GM23248 (cell line): ENCODE data around the gene CHRM1.

Experiments used
- EZH2 ChIP-seq: fragments of 200-600 bp; sonication (generic); IDR thresholded peaks from 2 replicates; pipeline ENCODE4 v1.6.1; 2018; ENCODE audit warnings: antibody characterized with exemption, mild to moderate bottlenecking; ENCODE audit not compliant: insufficient read depth, poor library complexity, severe bottlenecking
- EZH2phosphoT487 ChIP-seq: fragments of 200-600 bp; sonication (generic); IDR thresholded peaks from 2 replicates; pipeline ENCODE4 v1.6.1; 2018; ENCODE audit warnings: antibody characterized with exemption, moderate library complexity, mild to moderate bottlenecking, low read depth; ENCODE audit not compliant: insufficient read depth

- TF ChIP-seq EZH2 (no peak), EZH2phosphoT487 (no peak)
These were observed 11.9 kb downstream of the CHRM1 start for GRCh38 chr11:62909107-62909894.
